Right lobe of liver (tissue), 4 donors: ENCODE results near the gene ME1.

ENCODE experiments used
- CTCF ChIP-seq, 4 donors: fragments of 200-600 bp in 3 of 4; fragments of 450-650 bp in 1 of 4; IDR thresholded peaks; one replicate each; pipeline versions ENCODE4 v1.5.1 to v1.8.0; 2016 to 2022; ENCODE audit warnings: antibody characterized with exemption in 4 of 4, mild to moderate bottlenecking in 2 of 4
- POLR2A ChIP-seq: fragments of 450-650 bp; IDR thresholded peaks from one replicate; pipeline ENCODE4 v1.6.1; 2017; ENCODE audit warnings: antibody characterized with exemption, mild to moderate bottlenecking
- donor health status: DM: no; HTN: no; CAD: no.
- donor health status: DM: no; HTN: no; CAD: no.
- donor health status: DM: no; HTN: yes; CAD: no.

GRCh38 chr6:83378621-83379388, 52.0 kb downstream of the ME1 start:
- TF ChIP-seq CTCF (IDR thresholded peaks at IDR 0.05) (no peak), POLR2A (no peak)
